ENCODE measurements around the gene RAD54L2.
"Not testable (repeated sequence)": the region's sequence is repeated elsewhere in the genome, so short reads cannot be mapped to it uniquely, and the experiment has no call there.

GRCh38 chr3:51542596-51542995 is 4.1 kb downstream of the RAD54L2 start:
- TF ChIP-seq CTCF, POLR2AphosphoS5, POLR2A (IDR thresholded peaks at IDR 0.05): not testable (repeated sequence)

All from gastroesophageal sphincter (tissue), 3 donors.